GM23338 (cell line): ENCODE measurements around the gene PXMP2. TPM values are rescaled to one million over a fixed set of nuclear protein-coding genes. Genes with fewer than 3 reads are reported as not detected.

ENCODE experiments used
- ATAC-seq: fragments of 200-7000 bp; cut with Tn5 transposase; 3 replicates; pipeline ENCODE4 v1.9.1; 2020
- DNase-seq: peaks from one replicate; pipeline ENCODE4 v3.0.0-alpha.2; 2015; ENCODE audit warnings: low spot score
- H2AFZ ChIP-seq: fragments of 200-600 bp; sonication (generic); 2 replicates; pipeline ENCODE4 v1.8.0; 2016; ENCODE audit warnings: antibody characterized with exemption, mild to moderate bottlenecking, moderate library complexity
- H3F3A ChIP-seq: fragments of 200-600 bp; sonication (generic); replicated peaks from 2 replicates; pipeline ENCODE4 v1.8.0; 2017; ENCODE audit warnings: antibody characterized with exemption, mixed run types, low read depth
- H3K27ac ChIP-seq: fragments of 200-600 bp; sonication (generic); 2 replicates; pipeline ENCODE4 v1.6.1; 2016; ENCODE audit warnings: low read depth
- H3K27me3 ChIP-seq: fragments of 200-600 bp; sonication (generic); 2 replicates; pipeline ENCODE4 v1.8.0; 2016; ENCODE audit warnings: mild to moderate bottlenecking, mixed run types, moderate library complexity; ENCODE audit not compliant: insufficient read depth
- H3K36me3 ChIP-seq: fragments of 200-600 bp; sonication (generic); 2 replicates; pipeline ENCODE4 v1.8.0; 2016; ENCODE audit warnings: mild to moderate bottlenecking; ENCODE audit not compliant: insufficient read depth
- H3K4me1 ChIP-seq: fragments of 200-600 bp; sonication (generic); 2 replicates; pipeline ENCODE4 v1.8.0; 2016; ENCODE audit warnings: mild to moderate bottlenecking, moderate library complexity; ENCODE audit not compliant: insufficient read depth
- H3K4me2 ChIP-seq: fragments of 200-600 bp; sonication (generic); 2 replicates; pipeline ENCODE4 v1.7.1; 2017; ENCODE audit warnings: mixed run types
- H3K4me3 ChIP-seq: fragments of 200-600 bp; sonication (generic); 2 replicates; pipeline ENCODE4 v1.6.1; 2016; ENCODE audit warnings: mixed run types
- H3K79me2 ChIP-seq: fragments of 200-600 bp; sonication (generic); replicated peaks from 2 replicates; pipeline ENCODE4 v1.8.0; 2017; ENCODE audit warnings: mild to moderate bottlenecking; ENCODE audit not compliant: insufficient read depth
- H3K9me2 ChIP-seq: fragments of 200-600 bp; sonication (generic); 2 replicates; pipeline ENCODE4 v1.8.0; 2017; ENCODE audit not compliant: insufficient read depth
- H4K20me1 ChIP-seq: fragments of 200-600 bp; sonication (generic); replicated peaks from 2 replicates; pipeline ENCODE4 v1.8.0; 2017; ENCODE audit warnings: mild to moderate bottlenecking; ENCODE audit not compliant: insufficient read depth
- H3K27ac Mint-ChIP-seq: 2 replicates; pipeline ENCODE4 v1.8.0; 2020; ENCODE audit warnings: inconsistent platforms, mild to moderate bottlenecking, moderate library complexity, mixed read lengths
- H3K27me3 Mint-ChIP-seq: 3 replicates; pipeline ENCODE4 v1.8.0; 2022; ENCODE audit warnings: low read depth, mild to moderate bottlenecking, moderate library complexity, mixed read lengths, inconsistent platforms; ENCODE audit not compliant: insufficient read depth, poor library complexity
- H3K36me3 Mint-ChIP-seq: 3 replicates; pipeline ENCODE4 v1.8.0; 2021; ENCODE audit warnings: low read depth, mild to moderate bottlenecking, inconsistent platforms, moderate library complexity, mixed read lengths
- H3K4me1 Mint-ChIP-seq: 3 replicates; pipeline ENCODE4 v1.8.0; 2020; ENCODE audit warnings: mild to moderate bottlenecking, inconsistent platforms, mixed read lengths
- H3K4me3 Mint-ChIP-seq: 3 replicates; pipeline ENCODE4 v1.8.0; 2021; ENCODE audit warnings: moderate library complexity, mild to moderate bottlenecking, inconsistent platforms, mixed read lengths
- H3K9me3 Mint-ChIP-seq: 3 replicates; pipeline ENCODE4 v1.8.0; 2020; ENCODE audit warnings: moderate library complexity, mild to moderate bottlenecking, inconsistent platforms, mixed read lengths
- CREB1 ChIP-seq: fragments of 250-450 bp; sonication (Bioruptor Pico); IDR thresholded peaks from 2 replicates; pipeline ENCODE4 v1.5.0; 2020; ENCODE audit warnings: low read depth, mild to moderate bottlenecking, moderate library complexity
- EZH2 ChIP-seq: fragments of 200-600 bp; sonication (generic); IDR thresholded peaks from one replicate; pipeline ENCODE4 v1.8.0; 2017; ENCODE audit warnings: antibody characterized with exemption, mild to moderate bottlenecking, low read depth; ENCODE audit not compliant: unreplicated experiment
- EZH2phosphoT487 ChIP-seq: fragments of 200-600 bp; sonication (generic); IDR thresholded peaks from one replicate; pipeline ENCODE4 v1.8.1; 2018; ENCODE audit warnings: antibody characterized with exemption; ENCODE audit not compliant: unreplicated experiment
- JUNB ChIP-seq: IDR thresholded peaks from one replicate; pipeline ENCODE4 v1.6.1; 2016; ENCODE audit warnings: antibody characterized with exemption; ENCODE audit not compliant: unreplicated experiment
- NANOG ChIP-seq: IDR thresholded peaks from 2 replicates; pipeline ENCODE4 v1.6.1; 2016; ENCODE audit warnings: antibody characterized with exemption, borderline replicate concordance
- POLR2AphosphoS5 ChIP-seq: IDR thresholded peaks from 2 replicates; pipeline ENCODE4 v1.6.1; 2016; ENCODE audit warnings: antibody characterized with exemption, low read depth
- STAT1 ChIP-seq: IDR thresholded peaks from one replicate; pipeline ENCODE4 v1.6.1; 2016; ENCODE audit warnings: antibody characterized with exemption; ENCODE audit not compliant: unreplicated experiment
- ZNF114 ChIP-seq: fragments of 250-450 bp; sonication (Bioruptor Pico); IDR thresholded peaks from 2 replicates; pipeline ENCODE4 v1.5.0; 2020; ENCODE audit warnings: mild to moderate bottlenecking, moderate library complexity
- ZNF331 ChIP-seq: fragments of 250-450 bp; sonication (Bioruptor Pico); IDR thresholded peaks from 2 replicates; pipeline ENCODE4 v1.5.0; 2020; ENCODE audit warnings: low read depth, mild to moderate bottlenecking, moderate library complexity
- polyA plus RNA-seq: library from polyadenylated mRNA; unstranded; fragments of >200 nt; fragmentation: Nextera tagmentation; extraction: Ambion mirVana; gene quantifications from 2 replicates; pipeline ENCODE4 v1.2.1, GENCODE V29; 2016
- total RNA-seq: library from RNA; depleted of rRNA; stranded (reverse); fragments of >200 nt; shearing (Covaris generic); gene quantifications from 2 replicates; pipeline ENCODE4 v1.2.3, GENCODE V29; 2014
- TF ChIP-seq, protein P1 (sequence below): IDR thresholded peaks from 2 replicates; pipeline ENCODE4 v1.6.1; 2016; ENCODE audit warnings: antibody characterized with exemption
- TF ChIP-seq, protein P2 (sequence below): fragments of 250-450 bp; sonication (Bioruptor Pico); IDR thresholded peaks from 2 replicates; pipeline ENCODE4 v1.5.0; 2020; ENCODE audit warnings: mild to moderate bottlenecking, moderate library complexity
- TF ChIP-seq, protein P3 (sequence below): IDR thresholded peaks from one replicate; pipeline ENCODE4 v1.6.1; 2018; ENCODE audit warnings: antibody characterized with exemption; ENCODE audit not compliant: unreplicated experiment
- TF ChIP-seq, protein P4 (sequence below), 2 experiments: fragments of 200-600 bp in 1 of 2; sonication (generic) in 1 of 2; conservative IDR thresholded peaks; 2 replicates each; pipeline versions ENCODE4 v1.5.1 to v1.6.1; 2016 to 2017; ENCODE audit warnings: antibody characterized with exemption in 2 of 2, low read depth in 2 of 2, mild to moderate bottlenecking in 2 of 2, moderate library complexity in 1 of 2

PXMP2 gene
- total and polyA plus RNA-seq, 2 experiments from 2014 or later, result 17.3 to 19.7 TPM

DNA sequence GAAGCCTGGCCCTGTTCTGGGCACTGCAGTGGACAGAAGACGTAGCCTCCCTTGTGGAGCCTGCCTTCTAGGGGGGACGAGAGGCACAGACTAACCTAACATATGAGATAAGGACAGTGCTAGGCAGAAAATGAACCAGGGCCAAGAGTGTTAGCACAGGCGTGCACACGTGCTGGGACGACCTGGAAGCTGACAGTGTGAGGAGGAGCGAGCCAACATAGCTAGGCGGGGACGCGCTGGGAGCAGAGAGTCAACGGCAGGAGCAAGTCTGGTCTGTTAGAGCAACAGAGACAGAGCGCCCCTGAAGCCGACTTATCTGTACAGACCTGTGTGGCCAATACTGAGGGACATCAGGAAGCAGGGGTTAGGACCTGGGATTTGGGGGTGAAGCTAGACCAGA, 8.0 kb downstream of the PXMP2 start:
- H3K4me3 Mint-ChIP-seq, result no peak overlapping the region
- H3K27me3 Mint-ChIP-seq, result peaks cover 6% of the 10 kb centered on the region
- no peak overlapping the region for H2AFZ ChIP-seq
- no peaks in the 10 kb centered on the region for H3K79me2 ChIP-seq
- H3F3A ChIP-seq, result peaks cover 3% of the 10 kb centered on the region; the same call in 1 of the 2 replicates
- TF ChIP-seq STAT1 (no peak), EZH2phosphoT487 (no peak), JUNB (no peak), EZH2 (no peak), NANOG (no peak), POLR2AphosphoS5 (no peak), ZNF331 (CRISPR knock-in tag) (no peak), CREB1 (no peak), ZNF114 (CRISPR knock-in tag) (no peak)
- TF ChIP-seq, protein P1, sequence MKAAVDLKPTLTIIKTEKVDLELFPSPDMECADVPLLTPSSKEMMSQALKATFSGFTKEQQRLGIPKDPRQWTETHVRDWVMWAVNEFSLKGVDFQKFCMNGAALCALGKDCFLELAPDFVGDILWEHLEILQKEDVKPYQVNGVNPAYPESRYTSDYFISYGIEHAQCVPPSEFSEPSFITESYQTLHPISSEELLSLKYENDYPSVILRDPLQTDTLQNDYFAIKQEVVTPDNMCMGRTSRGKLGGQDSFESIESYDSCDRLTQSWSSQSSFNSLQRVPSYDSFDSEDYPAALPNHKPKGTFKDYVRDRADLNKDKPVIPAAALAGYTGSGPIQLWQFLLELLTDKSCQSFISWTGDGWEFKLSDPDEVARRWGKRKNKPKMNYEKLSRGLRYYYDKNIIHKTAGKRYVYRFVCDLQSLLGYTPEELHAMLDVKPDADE, result no peak
- TF ChIP-seq, protein P2, sequence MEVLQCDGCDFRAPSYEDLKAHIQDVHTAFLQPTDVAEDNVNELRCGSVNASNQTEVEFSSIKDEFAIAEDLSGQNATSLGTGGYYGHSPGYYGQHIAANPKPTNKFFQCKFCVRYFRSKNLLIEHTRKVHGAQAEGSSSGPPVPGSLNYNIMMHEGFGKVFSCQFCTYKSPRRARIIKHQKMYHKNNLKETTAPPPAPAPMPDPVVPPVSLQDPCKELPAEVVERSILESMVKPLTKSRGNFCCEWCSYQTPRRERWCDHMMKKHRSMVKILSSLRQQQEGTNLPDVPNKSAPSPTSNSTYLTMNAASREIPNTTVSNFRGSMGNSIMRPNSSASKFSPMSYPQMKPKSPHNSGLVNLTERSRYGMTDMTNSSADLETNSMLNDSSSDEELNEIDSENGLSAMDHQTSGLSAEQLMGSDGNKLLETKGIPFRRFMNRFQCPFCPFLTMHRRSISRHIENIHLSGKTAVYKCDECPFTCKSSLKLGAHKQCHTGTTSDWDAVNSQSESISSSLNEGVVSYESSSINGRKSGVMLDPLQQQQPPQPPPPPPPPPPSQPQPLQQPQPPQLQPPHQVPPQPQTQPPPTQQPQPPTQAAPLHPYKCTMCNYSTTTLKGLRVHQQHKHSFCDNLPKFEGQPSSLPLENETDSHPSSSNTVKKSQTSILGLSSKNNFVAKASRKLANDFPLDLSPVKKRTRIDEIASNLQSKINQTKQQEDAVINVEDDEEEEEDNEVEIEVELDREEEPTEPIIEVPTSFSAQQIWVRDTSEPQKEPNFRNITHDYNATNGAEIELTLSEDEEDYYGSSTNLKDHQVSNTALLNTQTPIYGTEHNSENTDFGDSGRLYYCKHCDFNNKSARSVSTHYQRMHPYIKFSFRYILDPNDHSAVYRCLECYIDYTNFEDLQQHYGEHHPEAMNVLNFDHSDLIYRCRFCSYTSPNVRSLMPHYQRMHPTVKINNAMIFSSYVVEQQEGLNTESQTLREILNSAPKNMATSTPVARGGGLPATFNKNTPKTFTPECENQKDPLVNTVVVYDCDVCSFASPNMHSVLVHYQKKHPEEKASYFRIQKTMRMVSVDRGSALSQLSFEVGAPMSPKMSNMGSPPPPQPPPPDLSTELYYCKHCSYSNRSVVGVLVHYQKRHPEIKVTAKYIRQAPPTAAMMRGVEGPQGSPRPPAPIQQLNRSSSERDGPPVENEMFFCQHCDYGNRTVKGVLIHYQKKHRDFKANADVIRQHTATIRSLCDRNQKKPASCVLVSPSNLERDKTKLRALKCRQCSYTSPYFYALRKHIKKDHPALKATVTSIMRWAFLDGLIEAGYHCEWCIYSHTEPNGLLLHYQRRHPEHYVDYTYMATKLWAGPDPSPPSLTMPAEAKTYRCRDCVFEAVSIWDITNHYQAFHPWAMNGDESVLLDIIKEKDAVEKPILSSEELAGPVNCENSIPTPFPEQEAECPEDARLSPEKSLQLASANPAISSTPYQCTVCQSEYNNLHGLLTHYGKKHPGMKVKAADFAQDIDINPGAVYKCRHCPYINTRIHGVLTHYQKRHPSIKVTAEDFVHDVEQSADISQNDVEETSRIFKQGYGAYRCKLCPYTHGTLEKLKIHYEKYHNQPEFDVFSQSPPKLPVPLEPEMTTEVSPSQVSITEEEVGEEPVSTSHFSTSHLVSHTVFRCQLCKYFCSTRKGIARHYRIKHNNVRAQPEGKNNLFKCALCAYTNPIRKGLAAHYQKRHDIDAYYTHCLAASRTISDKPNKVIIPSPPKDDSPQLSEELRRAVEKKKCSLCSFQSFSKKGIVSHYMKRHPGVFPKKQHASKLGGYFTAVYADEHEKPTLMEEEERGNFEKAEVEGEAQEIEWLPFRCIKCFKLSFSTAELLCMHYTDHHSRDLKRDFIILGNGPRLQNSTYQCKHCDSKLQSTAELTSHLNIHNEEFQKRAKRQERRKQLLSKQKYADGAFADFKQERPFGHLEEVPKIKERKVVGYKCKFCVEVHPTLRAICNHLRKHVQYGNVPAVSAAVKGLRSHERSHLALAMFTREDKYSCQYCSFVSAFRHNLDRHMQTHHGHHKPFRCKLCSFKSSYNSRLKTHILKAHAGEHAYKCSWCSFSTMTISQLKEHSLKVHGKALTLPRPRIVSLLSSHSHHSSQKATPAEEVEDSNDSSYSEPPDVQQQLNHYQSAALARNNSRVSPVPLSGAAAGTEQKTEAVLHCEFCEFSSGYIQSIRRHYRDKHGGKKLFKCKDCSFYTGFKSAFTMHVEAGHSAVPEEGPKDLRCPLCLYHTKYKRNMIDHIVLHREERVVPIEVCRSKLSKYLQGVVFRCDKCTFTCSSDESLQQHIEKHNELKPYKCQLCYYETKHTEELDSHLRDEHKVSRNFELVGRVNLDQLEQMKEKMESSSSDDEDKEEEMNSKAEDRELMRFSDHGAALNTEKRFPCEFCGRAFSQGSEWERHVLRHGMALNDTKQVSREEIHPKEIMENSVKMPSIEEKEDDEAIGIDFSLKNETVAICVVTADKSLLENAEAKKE (CRISPR knock-in tag), result no peak
- TF ChIP-seq, protein P3, sequence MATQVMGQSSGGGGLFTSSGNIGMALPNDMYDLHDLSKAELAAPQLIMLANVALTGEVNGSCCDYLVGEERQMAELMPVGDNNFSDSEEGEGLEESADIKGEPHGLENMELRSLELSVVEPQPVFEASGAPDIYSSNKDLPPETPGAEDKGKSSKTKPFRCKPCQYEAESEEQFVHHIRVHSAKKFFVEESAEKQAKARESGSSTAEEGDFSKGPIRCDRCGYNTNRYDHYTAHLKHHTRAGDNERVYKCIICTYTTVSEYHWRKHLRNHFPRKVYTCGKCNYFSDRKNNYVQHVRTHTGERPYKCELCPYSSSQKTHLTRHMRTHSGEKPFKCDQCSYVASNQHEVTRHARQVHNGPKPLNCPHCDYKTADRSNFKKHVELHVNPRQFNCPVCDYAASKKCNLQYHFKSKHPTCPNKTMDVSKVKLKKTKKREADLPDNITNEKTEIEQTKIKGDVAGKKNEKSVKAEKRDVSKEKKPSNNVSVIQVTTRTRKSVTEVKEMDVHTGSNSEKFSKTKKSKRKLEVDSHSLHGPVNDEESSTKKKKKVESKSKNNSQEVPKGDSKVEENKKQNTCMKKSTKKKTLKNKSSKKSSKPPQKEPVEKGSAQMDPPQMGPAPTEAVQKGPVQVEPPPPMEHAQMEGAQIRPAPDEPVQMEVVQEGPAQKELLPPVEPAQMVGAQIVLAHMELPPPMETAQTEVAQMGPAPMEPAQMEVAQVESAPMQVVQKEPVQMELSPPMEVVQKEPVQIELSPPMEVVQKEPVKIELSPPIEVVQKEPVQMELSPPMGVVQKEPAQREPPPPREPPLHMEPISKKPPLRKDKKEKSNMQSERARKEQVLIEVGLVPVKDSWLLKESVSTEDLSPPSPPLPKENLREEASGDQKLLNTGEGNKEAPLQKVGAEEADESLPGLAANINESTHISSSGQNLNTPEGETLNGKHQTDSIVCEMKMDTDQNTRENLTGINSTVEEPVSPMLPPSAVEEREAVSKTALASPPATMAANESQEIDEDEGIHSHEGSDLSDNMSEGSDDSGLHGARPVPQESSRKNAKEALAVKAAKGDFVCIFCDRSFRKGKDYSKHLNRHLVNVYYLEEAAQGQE, result no peak
- TF ChIP-seq, protein P4, sequence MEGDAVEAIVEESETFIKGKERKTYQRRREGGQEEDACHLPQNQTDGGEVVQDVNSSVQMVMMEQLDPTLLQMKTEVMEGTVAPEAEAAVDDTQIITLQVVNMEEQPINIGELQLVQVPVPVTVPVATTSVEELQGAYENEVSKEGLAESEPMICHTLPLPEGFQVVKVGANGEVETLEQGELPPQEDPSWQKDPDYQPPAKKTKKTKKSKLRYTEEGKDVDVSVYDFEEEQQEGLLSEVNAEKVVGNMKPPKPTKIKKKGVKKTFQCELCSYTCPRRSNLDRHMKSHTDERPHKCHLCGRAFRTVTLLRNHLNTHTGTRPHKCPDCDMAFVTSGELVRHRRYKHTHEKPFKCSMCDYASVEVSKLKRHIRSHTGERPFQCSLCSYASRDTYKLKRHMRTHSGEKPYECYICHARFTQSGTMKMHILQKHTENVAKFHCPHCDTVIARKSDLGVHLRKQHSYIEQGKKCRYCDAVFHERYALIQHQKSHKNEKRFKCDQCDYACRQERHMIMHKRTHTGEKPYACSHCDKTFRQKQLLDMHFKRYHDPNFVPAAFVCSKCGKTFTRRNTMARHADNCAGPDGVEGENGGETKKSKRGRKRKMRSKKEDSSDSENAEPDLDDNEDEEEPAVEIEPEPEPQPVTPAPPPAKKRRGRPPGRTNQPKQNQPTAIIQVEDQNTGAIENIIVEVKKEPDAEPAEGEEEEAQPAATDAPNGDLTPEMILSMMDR (conservative IDR thresholded peaks at IDR 0.05; ENCODE audit: low read depth in 2 of 2), result no peak
- H3K27ac ChIP-seq, result no peak overlapping the region
- H4K20me1 ChIP-seq, result peaks cover 5% of the 10 kb centered on the region; the same call in 1 of the 2 replicates
- DNase-seq (no peak), ATAC-seq (no peak)
- H3K36me3 Mint-ChIP-seq, result peaks cover 46% of the 10 kb centered on the region
- H3K4me3 ChIP-seq, result no peak overlapping the region
- H3K27ac Mint-ChIP-seq, result peak overlapping the region; percentile 73
- H3K9me2 ChIP-seq, result no peaks in the 10 kb centered on the region
- no peaks in the 10 kb centered on the region for H3K9me3 Mint-ChIP-seq
- H3K4me1 Mint-ChIP-seq, result no peaks in the 10 kb centered on the region; the same call in 2 of the 3 replicates
- H3K4me1 ChIP-seq, result no peaks in the 10 kb centered on the region
- H3K27me3 ChIP-seq, result no peaks in the 10 kb centered on the region
- no peak overlapping the region for H3K4me2 ChIP-seq
- 0 out of 2 replicates have a peak, but pooled peaks cover 8% of the 10 kb centered on the region for H3K36me3 ChIP-seq
